GM12801 (cell line): ENCODE results near the gene DPP4.

ENCODE experiments used
- CTCF ChIP-seq: IDR thresholded peaks from one replicate; pipeline ENCODE4 v1.5.1; 2011; ENCODE audit warnings: control low read depth; ENCODE audit not compliant: insufficient read length; ENCODE audit errors: extremely low read depth

The DPP4 gene

GRCh38 chr2:162092658-162093556, 18.9 kb upstream of the DPP4 start:
- no peak for TF ChIP-seq CTCF

GRCh38 chr2:162092008-162092390, 18.0 kb upstream of the DPP4 start:
- no peak for TF ChIP-seq CTCF

GRCh38 chr2:162091325-162092007, 17.5 kb upstream of the DPP4 start:
- no peak for TF ChIP-seq CTCF

- TF ChIP-seq CTCF: no peak
Measured at GRCh38 chr2:162090109-162090508, 16.1 kb upstream of the DPP4 start.

- TF ChIP-seq CTCF: no peak
Measured at GRCh38 chr2:162086904-162087303, 12.9 kb upstream of the DPP4 start.

- TF ChIP-seq CTCF: no peak
Measured at GRCh38 chr2:162085090-162085891, 11.3 kb upstream of the DPP4 start.

- TF ChIP-seq CTCF: no peak
Measured at GRCh38 chr2:162084536-162084935, 10.5 kb upstream of the DPP4 start.
